HUES64 (cell line): ENCODE data around the gene MRS2.
"Not testable (repeated sequence)": the region's sequence is repeated elsewhere in the genome, so short reads cannot be mapped to it uniquely, and the experiment has no call there.

ENCODE experiments used
- H3K27ac ChIP-seq: 2 replicates; pipeline ENCODE4 v1.7.0; 2013; ENCODE audit warnings: low read depth, low read length, inconsistent platforms
- H3K27me3 ChIP-seq: 2 replicates; pipeline ENCODE4 v1.6.1; 2013; ENCODE audit warnings: mild to moderate bottlenecking, low read length; ENCODE audit not compliant: insufficient read depth
- H3K36me3 ChIP-seq: 2 replicates; pipeline ENCODE4 v1.6.1; 2013; ENCODE audit warnings: mild to moderate bottlenecking, low read length; ENCODE audit not compliant: insufficient read depth
- H3K4me1 ChIP-seq: 2 replicates; pipeline ENCODE4 v1.6.1; 2013; ENCODE audit warnings: mild to moderate bottlenecking, low read length, moderate library complexity; ENCODE audit not compliant: insufficient read depth
- H3K4me3 ChIP-seq: 2 replicates; pipeline ENCODE4 v1.5.1; 2013; ENCODE audit warnings: mild to moderate bottlenecking, low read length, moderate library complexity
- H3K9ac ChIP-seq: 2 replicates; pipeline ENCODE4 v1.6.1; 2013; ENCODE audit warnings: mild to moderate bottlenecking, low read depth, low read length
- H3K9me3 ChIP-seq: 2 replicates; pipeline ENCODE4 v1.6.1; 2013; ENCODE audit warnings: low read depth, low read length; ENCODE audit not compliant: insufficient read depth
- WGBS: fragments of 150-250, 120-280 bp; methylation state at CpG from one replicate; pipeline ENCODE4 v1.1.7; 2013; ENCODE audit warnings: missing lambda C conversion rate; 5-methylcytosine and 5-hydroxymethylcytosine counted together

MRS2 gene

GRCh38 chr6:24374612-24375011 lies 28.1 kb upstream of the MRS2 start:
- Histone ChIP-seq H3K4me1 (0 out of 2 replicates have a peak, but pooled peaks cover 4% of the 10 kb centered on the region), H3K9ac (no peak overlapping the region), H3K27me3 (no peaks in the 10 kb centered on the region), H3K36me3 (no peaks in the 10 kb centered on the region), H3K27ac (no peak overlapping the region), H3K4me3 (no peak overlapping the region), H3K9me3 (no peaks in the 10 kb centered on the region)
- 89% methylated on average over 6 of the region's 6 CpGs for WGBS

GRCh38 chr6:24376871-24377270 lies 25.9 kb upstream of the MRS2 start:
- no peaks in the 10 kb centered on the region for H3K27me3 ChIP-seq
- WGBS = 68% methylated on average over 4 of the region's 4 CpGs
- H3K36me3 ChIP-seq = no peaks in the 10 kb centered on the region
- H3K9ac ChIP-seq = no peak overlapping the region
- H3K27ac ChIP-seq = no peak overlapping the region
- no peaks in the 10 kb centered on the region for H3K9me3 ChIP-seq
- H3K4me1 ChIP-seq = 0 out of 2 replicates have a peak, but pooled peaks cover 4% of the 10 kb centered on the region
- H3K4me3 ChIP-seq = no peak overlapping the region

GRCh38 chr6:24378473-24379097 lies 24.2 kb upstream of the MRS2 start:
- Histone ChIP-seq H3K4me1 (0 out of 2 replicates have a peak, but pooled peaks cover 4% of the 10 kb centered on the region), H3K27ac (no peak overlapping the region), H3K4me3 (no peak overlapping the region), H3K27me3 (no peaks in the 10 kb centered on the region), H3K36me3 (no peaks in the 10 kb centered on the region), H3K9me3 (no peaks in the 10 kb centered on the region), H3K9ac (no peak overlapping the region)
- 97% methylated on average over 1 of the region's 1 CpG for WGBS

- Histone ChIP-seq H3K27ac (no peak overlapping the region), H3K4me1 (no peaks in the 10 kb centered on the region), H3K36me3 (no peaks in the 10 kb centered on the region), H3K4me3 (no peak overlapping the region), H3K9ac (no peak overlapping the region), H3K9me3 (no peaks in the 10 kb centered on the region), H3K27me3 (no peaks in the 10 kb centered on the region)
- 94% methylated on average over 4 of the region's 4 CpGs for WGBS
Measured at GRCh38 chr6:24381476-24382219, 21.1 kb upstream of the MRS2 start.

GRCh38 chr6:24382220-24382540 lies 20.6 kb upstream of the MRS2 start:
- Histone ChIP-seq H3K27me3 (no peaks in the 10 kb centered on the region), H3K4me3 (no peak overlapping the region), H3K36me3 (no peaks in the 10 kb centered on the region), H3K9me3 (no peaks in the 10 kb centered on the region), H3K9ac (no peak overlapping the region), H3K27ac (no peak overlapping the region), H3K4me1 (no peaks in the 10 kb centered on the region)
- WGBS = 100% methylated on average over 1 of the region's 1 CpG

GRCh38 chr6:24382891-24383494 lies 19.7 kb upstream of the MRS2 start:
- H3K9me3 ChIP-seq, H3K4me3 ChIP-seq, H3K4me1 ChIP-seq, H3K27ac ChIP-seq, H3K36me3 ChIP-seq, H3K27me3 ChIP-seq, H3K9ac ChIP-seq: not testable (repeated sequence)
- WGBS = 92% methylated on average over 9 of the region's 9 CpGs

- not testable (repeated sequence) for H3K9me3 ChIP-seq, H3K27ac ChIP-seq, H3K36me3 ChIP-seq, H3K4me1 ChIP-seq, H3K9ac ChIP-seq, H3K4me3 ChIP-seq, H3K27me3 ChIP-seq
- WGBS = 90% methylated on average over 4 of the region's 5 CpGs
Measured at GRCh38 chr6:24384369-24385130, 18.2 kb upstream of the MRS2 start.

- no peak overlapping the region for H3K27ac ChIP-seq
- no peaks in the 10 kb centered on the region for H3K36me3 ChIP-seq
- WGBS = 97% methylated on average over 8 of the region's 8 CpGs
- H3K4me1 ChIP-seq = no peaks in the 10 kb centered on the region
- no peaks in the 10 kb centered on the region for H3K9me3 ChIP-seq
- no peaks in the 10 kb centered on the region for H3K27me3 ChIP-seq
- H3K9ac ChIP-seq = no peak overlapping the region
- H3K4me3 ChIP-seq = no peak overlapping the region
Measured at GRCh38 chr6:24385536-24386269, 17.0 kb upstream of the MRS2 start.

GRCh38 chr6:24387818-24388217 lies 14.9 kb upstream of the MRS2 start:
- no peak overlapping the region for H3K4me3 ChIP-seq
- H3K9me3 ChIP-seq = no peaks in the 10 kb centered on the region
- no peaks in the 10 kb centered on the region for H3K27me3 ChIP-seq
- H3K27ac ChIP-seq = no peak overlapping the region
- H3K9ac ChIP-seq = no peak overlapping the region
- no peaks in the 10 kb centered on the region for H3K4me1 ChIP-seq
- 100% methylated on average over 1 of the region's 1 CpG for whole genome bisulfite sequencing
- no peaks in the 10 kb centered on the region for H3K36me3 ChIP-seq

GRCh38 chr6:24391208-24391607 lies 11.5 kb upstream of the MRS2 start:
- no peaks in the 10 kb centered on the region for H3K27me3 ChIP-seq
- H3K36me3 ChIP-seq = no peaks in the 10 kb centered on the region
- 91% methylated on average over 2 of the region's 2 CpGs for WGBS
- H3K9ac ChIP-seq = no peak overlapping the region
- H3K4me1 ChIP-seq = no peaks in the 10 kb centered on the region
- H3K4me3 ChIP-seq = no peak overlapping the region
- H3K9me3 ChIP-seq = peaks cover 4% of the 10 kb centered on the region
- H3K27ac ChIP-seq = no peak overlapping the region
